Measurements from ENCODE around the gene OGN. TPM values are rescaled to one million over a fixed set of nuclear protein-coding genes. Genes with fewer than 3 reads are reported as not detected.
"Not testable (repeated sequence)": the region's sequence is repeated elsewhere in the genome, so short reads cannot be mapped to it uniquely, and the experiment has no call there.

The OGN gene
- total RNA-seq, 3 donors from 2014 or later: 2.1 to 28.3 (median 6.6) TPM

DNA sequence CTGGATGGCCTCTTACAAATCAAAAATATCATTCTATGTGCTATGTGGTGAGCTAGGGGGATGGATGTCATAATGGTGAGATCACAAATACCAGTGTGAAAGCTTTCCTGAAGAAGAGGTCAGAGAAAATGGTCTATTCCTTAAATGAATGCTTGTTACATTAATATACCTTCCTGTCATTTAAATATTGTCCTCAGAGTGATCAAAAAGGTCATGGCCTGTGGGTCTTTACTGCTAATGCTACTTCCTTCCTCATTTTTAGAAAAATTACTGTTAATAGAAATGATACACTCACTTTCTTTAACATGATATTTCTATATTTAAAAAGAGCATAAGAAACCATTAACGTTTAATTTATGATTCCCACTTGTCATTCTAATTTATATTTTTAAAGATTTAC is 10.2 kb upstream of the OGN start:
- Histone ChIP-seq H3K4me3 (no peak overlapping the region), H3K4me1 (ENCODE audit: low read depth) (no peaks in the 10 kb centered on the region)

DNA sequence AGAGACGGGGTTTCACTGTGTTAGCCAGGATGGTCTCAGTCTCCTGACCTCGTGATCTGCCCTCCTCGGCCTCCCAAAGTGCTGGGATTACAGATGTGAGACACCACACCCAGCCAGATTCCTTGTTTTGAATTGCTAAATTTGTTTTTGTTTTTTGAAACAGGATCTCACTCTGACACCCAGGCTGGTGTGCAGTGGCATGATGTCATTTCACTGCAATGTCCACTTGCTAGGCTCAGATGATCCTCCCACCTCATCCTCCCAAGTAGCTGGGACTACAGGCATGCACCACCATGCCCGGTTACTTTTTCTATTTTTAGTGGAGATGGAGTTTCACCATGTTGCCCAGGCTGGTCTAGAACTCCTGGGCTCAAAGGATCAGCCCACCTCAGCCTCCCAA is 6.8 kb upstream of the OGN start:
- DNase-seq: not testable (repeated sequence)

More for the DNA sequence above, 10.2 kb upstream of the OGN start:
- intact Hi-C loops (cut with DNase I, micrococcal nuclease): no loop called here
- H3K9me3 ChIP-seq: no peaks in the 10 kb centered on the region
- TF ChIP-seq, protein P1, sequence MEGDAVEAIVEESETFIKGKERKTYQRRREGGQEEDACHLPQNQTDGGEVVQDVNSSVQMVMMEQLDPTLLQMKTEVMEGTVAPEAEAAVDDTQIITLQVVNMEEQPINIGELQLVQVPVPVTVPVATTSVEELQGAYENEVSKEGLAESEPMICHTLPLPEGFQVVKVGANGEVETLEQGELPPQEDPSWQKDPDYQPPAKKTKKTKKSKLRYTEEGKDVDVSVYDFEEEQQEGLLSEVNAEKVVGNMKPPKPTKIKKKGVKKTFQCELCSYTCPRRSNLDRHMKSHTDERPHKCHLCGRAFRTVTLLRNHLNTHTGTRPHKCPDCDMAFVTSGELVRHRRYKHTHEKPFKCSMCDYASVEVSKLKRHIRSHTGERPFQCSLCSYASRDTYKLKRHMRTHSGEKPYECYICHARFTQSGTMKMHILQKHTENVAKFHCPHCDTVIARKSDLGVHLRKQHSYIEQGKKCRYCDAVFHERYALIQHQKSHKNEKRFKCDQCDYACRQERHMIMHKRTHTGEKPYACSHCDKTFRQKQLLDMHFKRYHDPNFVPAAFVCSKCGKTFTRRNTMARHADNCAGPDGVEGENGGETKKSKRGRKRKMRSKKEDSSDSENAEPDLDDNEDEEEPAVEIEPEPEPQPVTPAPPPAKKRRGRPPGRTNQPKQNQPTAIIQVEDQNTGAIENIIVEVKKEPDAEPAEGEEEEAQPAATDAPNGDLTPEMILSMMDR (IDR thresholded peaks at IDR 0.05): no peak
- H3K36me3 ChIP-seq (ENCODE audit: low read depth): no peaks in the 10 kb centered on the region
- ATAC-seq: no peak
- no peak for DNase-seq

DNA sequence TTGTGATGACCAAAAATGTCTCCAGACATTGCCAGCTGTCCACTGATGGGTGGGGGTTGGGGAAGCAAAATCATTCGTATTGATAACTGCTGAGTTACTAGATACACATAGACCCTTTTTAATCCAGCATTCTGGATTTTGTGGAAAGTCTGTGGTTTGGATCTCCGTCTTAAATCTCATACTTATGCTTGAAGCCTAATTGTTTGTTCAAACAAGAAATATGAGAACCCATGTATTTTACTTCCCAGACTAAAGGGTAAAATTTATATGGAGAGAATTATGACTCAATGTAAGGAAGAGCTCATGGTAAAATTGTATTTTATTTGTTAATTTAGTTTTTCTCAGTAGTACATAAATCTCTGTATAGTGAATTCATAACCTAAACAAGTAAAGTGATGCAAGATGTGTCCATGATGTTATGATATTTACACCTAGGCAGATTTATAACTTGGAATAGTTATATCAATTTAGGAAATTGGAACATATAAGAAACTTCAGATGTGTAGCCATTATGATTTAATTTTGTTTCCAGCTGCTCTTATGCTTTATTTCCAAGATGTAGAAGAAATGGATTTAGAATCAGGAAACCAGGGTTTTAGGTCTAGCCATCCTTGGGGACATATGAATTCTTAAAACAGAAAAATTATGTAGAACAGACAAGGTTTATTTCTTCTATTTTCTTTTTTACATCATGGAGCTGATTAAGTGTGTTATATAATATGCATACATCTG is 4.5 kb upstream of the OGN start:
- intact Hi-C loops (cut with DNase I, micrococcal nuclease): no loop called here
- TF ChIP-seq, protein P1 (IDR thresholded peaks at IDR 0.05): no peak

More for the DNA sequence above, 6.8 kb upstream of the OGN start:
- H3K36me3 ChIP-seq (ENCODE audit: low read depth); intact Hi-C loops (cut with DNase I, micrococcal nuclease); H3K4me1 ChIP-seq (ENCODE audit: low read depth); ATAC-seq; H3K9me3 ChIP-seq; H3K4me3 ChIP-seq: not testable (repeated sequence)

DNA sequence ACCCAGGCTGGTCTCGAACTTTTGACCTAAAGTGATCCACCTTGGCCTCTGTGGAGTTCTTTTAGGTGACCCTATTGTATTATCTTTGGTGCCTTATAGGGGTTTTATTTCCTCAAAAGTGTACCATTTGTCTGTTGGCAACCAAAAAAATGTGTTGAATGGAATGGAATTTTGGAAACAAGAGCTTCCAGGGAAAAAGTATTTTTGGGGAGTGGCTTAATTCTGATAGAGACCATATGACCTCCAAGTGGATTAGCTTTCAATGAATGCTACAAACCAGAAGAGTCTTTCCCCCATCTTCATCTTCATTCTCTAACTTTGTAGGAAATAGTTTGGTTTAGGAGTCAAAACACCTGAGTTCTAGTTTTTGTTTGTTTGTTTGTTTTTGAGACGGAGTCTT is 3.4 kb upstream of the OGN start:
- H3K9me3 ChIP-seq: no peaks in the 10 kb centered on the region
- intact Hi-C loops (cut with DNase I, micrococcal nuclease): no loop called here
- no peaks in the 10 kb centered on the region for H3K36me3 ChIP-seq (ENCODE audit: low read depth)
- TF ChIP-seq, protein P1 (IDR thresholded peaks at IDR 0.05): no peak
- DNase-seq (no peak), ATAC-seq (no peak)
- no peak overlapping the region for H3K4me3 ChIP-seq
- H3K4me1 ChIP-seq (ENCODE audit: low read depth): no peaks in the 10 kb centered on the region

More for the DNA sequence above, 4.5 kb upstream of the OGN start:
- ATAC-seq: no peak
- Histone ChIP-seq H3K4me1 (ENCODE audit: low read depth) (no peaks in the 10 kb centered on the region), H3K4me3 (no peak overlapping the region), H3K9me3 (no peaks in the 10 kb centered on the region), H3K36me3 (ENCODE audit: low read depth) (no peaks in the 10 kb centered on the region)
- DNase-seq: no peak

DNA sequence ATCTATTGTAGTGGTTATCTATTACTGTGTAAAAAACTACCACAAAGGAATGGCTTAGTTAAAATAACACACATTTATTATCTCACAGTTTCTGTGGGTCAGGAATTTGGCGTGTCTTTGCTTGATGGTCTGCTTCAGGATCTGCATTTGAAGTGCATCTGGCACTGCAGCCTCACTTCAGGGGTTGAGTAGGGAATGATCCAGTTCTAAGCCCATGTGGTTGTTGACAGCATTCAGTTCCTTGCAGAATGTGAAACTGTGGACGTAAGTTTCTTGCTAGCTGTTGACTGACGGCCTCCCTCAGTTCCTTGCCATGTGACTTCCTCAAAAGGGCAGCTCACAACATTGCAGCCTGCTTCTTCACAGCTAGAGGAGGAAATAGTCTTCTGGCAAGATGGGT is 2.1 kb upstream of the OGN start:
- no peaks in the 10 kb centered on the region for H3K36me3 ChIP-seq (ENCODE audit: low read depth)
- no peak overlapping the region for H3K4me3 ChIP-seq
- TF ChIP-seq, protein P1 (IDR thresholded peaks at IDR 0.05): no peak
- H3K4me1 ChIP-seq (ENCODE audit: low read depth): no peaks in the 10 kb centered on the region
- no peaks in the 10 kb centered on the region for H3K9me3 ChIP-seq
- intact Hi-C loops (cut with DNase I, micrococcal nuclease): no loop called here
- ATAC-seq: peak; percentile 89
- peak in 1 of 3 donors; percentile 48 for DNase-seq

DNA sequence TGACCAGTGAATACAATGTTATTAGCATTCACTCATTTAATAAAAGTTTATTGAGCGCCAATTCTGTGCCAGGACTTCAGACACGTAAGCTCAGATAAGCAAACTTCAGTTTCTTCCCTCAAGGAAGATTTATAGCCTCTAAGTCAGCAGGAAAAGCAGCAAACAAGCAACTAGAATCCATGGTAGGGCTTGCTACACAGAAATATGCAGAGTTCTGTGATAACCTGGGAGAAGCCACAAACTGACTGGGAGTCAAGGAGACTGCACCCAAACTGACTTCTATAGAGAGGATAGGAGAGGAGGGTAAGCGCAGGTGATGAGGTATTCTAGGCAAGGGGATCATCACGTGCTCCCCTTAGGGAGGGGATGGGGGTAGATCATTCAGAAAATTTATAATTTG is 1.4 kb upstream of the OGN start:
- DNase-seq (no peak), ATAC-seq (peak; percentile 51)
- Histone ChIP-seq H3K4me3 (no peak overlapping the region), H3K4me1 (ENCODE audit: low read depth) (no peaks in the 10 kb centered on the region), H3K9me3 (no peaks in the 10 kb centered on the region), H3K36me3 (ENCODE audit: low read depth) (no peaks in the 10 kb centered on the region)
- intact Hi-C loops (cut with DNase I, micrococcal nuclease): no loop called here
- TF ChIP-seq, protein P1 (IDR thresholded peaks at IDR 0.05): no peak

Data from mucosa of descending colon (tissue), 3 donors.